Omental fat pad (tissue), 4 donors: ENCODE data around the gene BCAT1. TPM values are rescaled to one million over a fixed set of nuclear protein-coding genes. Genes with fewer than 3 reads are reported as not detected.
"Not testable (repeated sequence)": the region's sequence is repeated elsewhere in the genome, so short reads cannot be mapped to it uniquely, and the experiment has no call there.

Experiments
- ATAC-seq: fragments of 150-250 bp; one replicate; pipeline ENCODE4 v1.9.1; 2016; ENCODE audit warnings: mild to moderate bottlenecking, moderate library complexity; ENCODE audit not compliant: low FRiP score
- DNase-seq: peaks from one replicate; pipeline ENCODE4 v3.0.0-alpha.2; 2019; ENCODE audit warnings: low spot score
- CTCF ChIP-seq, 3 donors: fragments of 450-650 bp; IDR thresholded peaks; one replicate each; pipeline ENCODE4 v1.5.1; 2016 to 2017; ENCODE audit warnings: antibody characterized with exemption in 3 of 3, mild to moderate bottlenecking in 3 of 3, moderate library complexity in 2 of 3
- total RNA-seq, 4 donors: library from RNA; depleted of rRNA; stranded (reverse); fragments of >200 nt; gene quantifications; one replicate each; pipeline ENCODE4 v1.1.0, GENCODE V29; 2016

BCAT1 gene
- total RNA-seq, 4 donors from 2014 or later, result 33.7 to 53.4 (median 44.4) TPM

- no peak for TF ChIP-seq CTCF (IDR thresholded peaks at IDR 0.05)
- DNase-seq (no peak), ATAC-seq (no peak)
Observed at GRCh38 chr12:24872211-24872610, 76.7 kb downstream of the BCAT1 start.

GRCh38 chr12:24866139-24866538 is 82.8 kb downstream of the BCAT1 start:
- DNase-seq, ATAC-seq: not testable (repeated sequence)

GRCh38 chr12:24864796-24865125 is 84.1 kb downstream of the BCAT1 start:
- TF ChIP-seq CTCF (IDR thresholded peaks at IDR 0.05), result no peak
- ATAC-seq, result no peak
- no peak for DNase-seq

GRCh38 chr12:24861766-24862540 is 86.9 kb downstream of the BCAT1 start:
- ATAC-seq (no peak), DNase-seq (no peak)
- TF ChIP-seq CTCF (IDR thresholded peaks at IDR 0.05), result no peak

- ATAC-seq (no peak), DNase-seq (no peak)
- no peak for TF ChIP-seq CTCF (IDR thresholded peaks at IDR 0.05)
Observed at GRCh38 chr12:24860546-24860945, 88.4 kb downstream of the BCAT1 start.

GRCh38 chr12:24856541-24856940 is 92.4 kb downstream of the BCAT1 start:
- no peak for DNase-seq
- no peak for TF ChIP-seq CTCF (IDR thresholded peaks at IDR 0.05)
- no peak for ATAC-seq

GRCh38 chr12:24854908-24855307 is 94.0 kb downstream of the BCAT1 start:
- ATAC-seq, result no peak
- no peak for TF ChIP-seq CTCF (IDR thresholded peaks at IDR 0.05)
- no peak for DNase-seq
